ENCODE data around the gene PSENEN.
"Not testable (repeated sequence)": the region's sequence is repeated elsewhere in the genome, so short reads cannot be mapped to it uniquely, and the experiment has no call there.

The PSENEN gene

GRCh38 chr19:35718345-35719041 lies 27.0 kb upstream of the PSENEN start:
- DNase-seq (ENCODE audit: low read depth in 2 of 3, low spot score in 2 of 3) = peak in 1 of 3 experiments; percentile 47

DNA sequence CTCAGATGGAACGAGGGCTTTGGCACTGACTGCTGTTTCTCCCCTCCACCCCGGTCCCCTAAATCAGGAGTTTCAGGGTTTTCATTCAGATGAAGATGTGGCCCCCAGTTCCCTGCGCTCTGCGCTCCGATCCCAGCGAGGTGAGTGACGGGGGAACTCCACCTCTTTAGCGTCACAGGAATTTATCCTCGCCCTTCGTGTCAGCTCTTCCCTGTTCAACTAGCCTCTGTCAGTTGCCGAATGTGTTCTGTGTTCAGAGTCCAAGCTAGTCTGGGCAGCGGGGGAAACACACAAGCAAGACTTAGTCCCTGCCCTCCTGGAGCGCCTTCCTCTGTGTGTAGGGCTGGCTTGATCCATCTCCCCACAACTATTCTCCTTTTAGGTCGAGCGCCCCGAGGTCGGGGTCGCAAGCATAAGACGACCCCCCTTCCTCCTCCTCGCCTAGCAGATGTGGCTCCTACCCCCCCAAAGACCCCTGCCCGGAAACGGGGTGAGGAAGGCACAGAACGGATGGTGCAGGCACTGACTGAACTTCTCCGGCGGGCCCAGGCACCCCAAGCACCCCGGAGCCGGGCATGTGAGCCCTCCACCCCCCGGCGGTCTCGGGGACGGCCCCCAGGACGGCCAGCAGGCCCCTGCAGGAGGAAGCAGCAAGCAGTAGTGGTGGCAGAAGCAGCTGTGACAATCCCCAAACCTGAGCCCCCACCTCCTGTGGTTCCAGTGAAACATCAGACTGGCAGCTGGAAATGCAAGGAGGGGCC lies 25.9 kb upstream of the PSENEN start:
- no peak for DNase-seq (ENCODE audit: low read depth in 2 of 3, low spot score in 2 of 3)

- no peak for DNase-seq (ENCODE audit: low read depth in 2 of 3, low spot score in 2 of 3)
Observed at GRCh38 chr19:35720163-35720524, 25.3 kb upstream of the PSENEN start.

DNA sequence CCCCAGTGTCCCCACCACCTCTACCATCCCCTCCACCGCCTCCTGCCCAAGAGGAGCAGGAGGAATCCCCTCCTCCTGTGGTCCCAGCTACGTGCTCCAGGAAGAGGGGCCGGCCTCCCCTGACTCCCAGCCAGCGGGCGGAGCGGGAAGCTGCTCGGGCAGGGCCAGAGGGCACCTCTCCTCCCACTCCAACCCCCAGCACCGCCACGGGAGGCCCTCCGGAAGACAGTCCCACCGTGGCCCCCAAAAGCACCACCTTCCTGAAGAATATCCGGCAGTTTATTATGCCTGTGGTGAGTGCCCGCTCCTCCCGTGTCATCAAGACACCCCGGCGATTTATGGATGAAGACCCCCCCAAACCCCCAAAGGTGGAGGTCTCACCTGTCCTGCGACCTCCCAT lies 24.8 kb upstream of the PSENEN start:
- DNase-seq (ENCODE audit: low read depth in 2 of 3, low spot score in 2 of 3) = no peak

DNA sequence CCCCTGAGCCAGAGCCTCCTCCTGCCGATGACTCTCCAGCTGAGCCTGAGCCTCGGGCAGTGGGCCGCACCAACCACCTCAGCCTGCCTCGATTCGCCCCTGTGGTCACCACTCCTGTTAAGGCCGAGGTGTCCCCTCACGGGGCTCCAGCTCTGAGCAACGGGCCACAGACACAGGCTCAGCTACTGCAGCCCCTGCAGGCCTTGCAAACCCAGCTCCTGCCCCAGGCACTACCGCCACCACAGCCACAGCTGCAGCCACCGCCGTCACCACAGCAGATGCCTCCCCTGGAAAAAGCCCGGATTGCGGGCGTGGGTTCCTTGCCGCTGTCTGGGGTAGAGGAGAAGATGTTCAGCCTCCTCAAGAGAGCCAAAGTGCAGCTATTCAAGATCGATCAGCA lies 24.1 kb upstream of the PSENEN start:
- no peak for DNase-seq (ENCODE audit: low read depth in 2 of 3, low spot score in 2 of 3)

GRCh38 chr19:35722461-35722860 lies 23.0 kb upstream of the PSENEN start:
- DNase-seq (ENCODE audit: low read depth in 2 of 3, low spot score in 2 of 3) = no peak

DNA sequence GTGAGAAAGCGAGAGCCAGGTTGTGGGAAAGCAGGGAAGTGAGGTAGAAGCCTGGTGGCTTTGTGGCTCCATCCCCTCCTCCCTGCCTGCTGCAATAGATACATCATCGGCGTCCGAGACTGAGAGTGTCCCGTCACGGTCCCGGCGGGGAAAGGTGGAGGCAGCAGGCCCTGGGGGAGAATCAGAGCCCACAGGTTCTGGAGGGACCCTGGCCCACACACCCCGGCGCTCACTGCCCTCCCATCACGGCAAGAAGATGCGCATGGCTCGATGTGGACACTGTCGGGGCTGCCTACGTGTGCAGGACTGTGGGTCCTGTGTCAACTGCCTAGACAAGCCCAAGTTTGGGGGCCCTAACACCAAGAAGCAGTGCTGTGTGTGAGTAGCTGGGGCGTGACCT lies 22.6 kb upstream of the PSENEN start:
- DNase-seq (ENCODE audit: low read depth in 2 of 3, low spot score in 2 of 3) = no peak

DNA sequence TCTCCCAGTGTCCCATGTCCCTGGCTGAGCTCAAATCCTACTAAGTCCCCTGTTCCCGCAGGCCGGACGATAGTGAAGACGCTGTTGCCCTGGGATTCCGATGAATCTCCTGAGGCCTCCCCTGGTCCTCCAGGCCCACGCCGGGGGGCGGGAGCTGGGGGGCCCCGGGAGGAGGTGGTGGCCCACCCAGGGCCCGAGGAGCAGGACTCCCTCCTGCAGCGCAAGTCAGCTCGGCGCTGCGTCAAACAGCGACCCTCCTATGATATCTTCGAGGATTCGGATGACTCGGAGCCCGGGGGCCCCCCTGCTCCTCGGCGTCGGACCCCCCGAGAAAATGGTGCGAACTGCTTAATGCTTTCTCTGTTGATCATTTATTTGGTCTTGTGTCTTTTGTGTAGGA lies 21.8 kb upstream of the PSENEN start:
- no peak for DNase-seq (ENCODE audit: low read depth in 2 of 3, low spot score in 2 of 3)

GRCh38 chr19:35724132-35724531 lies 21.3 kb upstream of the PSENEN start:
- not testable (repeated sequence) for DNase-seq (ENCODE audit: low read depth in 2 of 3, low spot score in 2 of 3)

- no peak for DNase-seq (ENCODE audit: low read depth in 2 of 3, low spot score in 2 of 3)
Observed at GRCh38 chr19:35724560-35724959, 20.9 kb upstream of the PSENEN start.

GRCh38 chr19:35725216-35725861 lies 20.1 kb upstream of the PSENEN start:
- DNase-seq (ENCODE audit: low read depth in 2 of 3, low spot score in 2 of 3) = no peak

GRCh38 chr19:35727053-35727955 lies 18.1 kb upstream of the PSENEN start:
- no peak for DNase-seq (ENCODE audit: low read depth in 2 of 3, low spot score in 2 of 3)

GRCh38 chr19:35727956-35728706 lies 17.3 kb upstream of the PSENEN start:
- no peak for DNase-seq (ENCODE audit: low read depth in 2 of 3, low spot score in 2 of 3)

DNA sequence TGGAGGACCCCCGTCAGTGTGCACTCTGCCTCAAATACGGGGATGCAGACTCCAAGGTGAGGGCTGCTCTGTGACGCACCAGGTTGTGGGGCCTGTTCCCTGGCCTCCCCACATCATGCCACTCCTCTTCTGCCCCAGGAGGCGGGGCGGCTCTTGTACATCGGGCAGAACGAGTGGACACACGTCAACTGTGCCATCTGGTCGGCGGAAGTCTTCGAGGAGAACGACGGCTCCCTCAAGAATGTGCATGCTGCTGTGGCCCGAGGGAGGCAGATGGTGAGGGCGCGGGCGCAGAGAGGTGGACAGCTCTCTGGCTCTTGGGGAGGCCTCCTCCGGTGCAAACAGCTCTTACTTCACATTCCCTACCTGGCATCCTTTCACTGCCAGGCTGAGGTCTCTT lies 16.4 kb upstream of the PSENEN start:
- no peak for DNase-seq (ENCODE audit: low read depth in 2 of 3, low spot score in 2 of 3)

DNA sequence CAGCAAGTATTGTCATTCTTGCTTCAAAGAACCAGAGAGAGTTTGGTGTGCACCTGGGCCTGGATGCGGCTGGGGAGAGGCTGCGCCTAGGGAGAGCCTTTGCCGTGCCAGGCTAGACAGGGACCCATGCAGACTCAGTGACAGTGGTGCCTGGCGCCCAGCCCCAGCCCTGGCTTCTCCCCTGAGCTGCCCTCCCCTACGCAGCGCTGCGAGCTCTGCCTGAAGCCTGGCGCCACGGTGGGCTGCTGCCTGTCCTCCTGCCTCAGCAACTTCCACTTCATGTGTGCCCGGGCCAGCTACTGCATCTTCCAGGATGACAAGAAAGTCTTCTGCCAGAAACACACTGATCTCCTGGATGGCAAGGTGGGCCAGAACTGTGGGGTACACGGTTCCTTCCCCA lies 15.7 kb upstream of the PSENEN start:
- DNase-seq (ENCODE audit: low read depth in 2 of 3, low spot score in 2 of 3) = no peak

DNA sequence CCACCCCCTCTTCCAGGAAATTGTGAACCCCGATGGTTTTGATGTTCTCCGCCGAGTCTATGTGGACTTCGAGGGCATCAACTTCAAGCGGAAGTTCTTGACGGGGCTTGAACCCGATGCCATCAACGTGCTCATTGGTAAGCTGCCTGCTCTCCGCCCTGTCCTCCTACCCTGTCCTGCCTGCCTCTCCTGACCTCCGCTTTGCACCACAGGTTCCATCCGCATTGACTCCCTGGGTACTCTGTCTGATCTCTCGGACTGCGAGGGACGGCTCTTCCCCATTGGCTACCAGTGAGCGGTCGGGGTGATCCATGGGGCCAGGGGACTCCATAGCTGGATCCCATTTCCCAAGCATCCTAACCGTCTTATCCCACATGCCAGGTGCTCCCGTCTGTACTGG lies 15.1 kb upstream of the PSENEN start:
- no peak for DNase-seq (ENCODE audit: low read depth in 2 of 3, low spot score in 2 of 3)

DNA sequence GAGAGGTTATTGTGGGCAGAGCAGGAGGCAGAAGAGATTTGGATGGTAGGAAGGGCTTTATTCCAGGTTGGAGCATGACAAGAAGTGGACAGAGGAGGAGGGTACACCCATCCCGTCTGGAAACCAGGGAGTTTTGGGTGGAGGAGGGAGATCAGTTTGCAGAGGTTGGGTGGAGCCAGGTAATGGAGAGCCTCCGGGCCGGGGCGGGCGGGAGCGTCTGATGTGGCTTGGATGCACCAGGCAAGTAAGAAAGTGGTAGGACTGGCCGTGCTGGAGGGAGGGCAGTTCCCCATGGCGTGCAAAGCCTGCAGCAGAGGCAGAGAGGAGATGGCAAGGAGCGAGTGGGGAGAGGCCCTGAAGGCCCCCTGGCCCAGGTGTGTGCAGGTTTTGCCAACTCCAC lies 14.1 kb upstream of the PSENEN start:
- DNase-seq (ENCODE audit: low read depth in 2 of 3, low spot score in 2 of 3) = no peak

GRCh38 chr19:35731779-35732405 lies 13.6 kb upstream of the PSENEN start:
- no peak for DNase-seq (ENCODE audit: low read depth in 2 of 3, low spot score in 2 of 3)

DNA sequence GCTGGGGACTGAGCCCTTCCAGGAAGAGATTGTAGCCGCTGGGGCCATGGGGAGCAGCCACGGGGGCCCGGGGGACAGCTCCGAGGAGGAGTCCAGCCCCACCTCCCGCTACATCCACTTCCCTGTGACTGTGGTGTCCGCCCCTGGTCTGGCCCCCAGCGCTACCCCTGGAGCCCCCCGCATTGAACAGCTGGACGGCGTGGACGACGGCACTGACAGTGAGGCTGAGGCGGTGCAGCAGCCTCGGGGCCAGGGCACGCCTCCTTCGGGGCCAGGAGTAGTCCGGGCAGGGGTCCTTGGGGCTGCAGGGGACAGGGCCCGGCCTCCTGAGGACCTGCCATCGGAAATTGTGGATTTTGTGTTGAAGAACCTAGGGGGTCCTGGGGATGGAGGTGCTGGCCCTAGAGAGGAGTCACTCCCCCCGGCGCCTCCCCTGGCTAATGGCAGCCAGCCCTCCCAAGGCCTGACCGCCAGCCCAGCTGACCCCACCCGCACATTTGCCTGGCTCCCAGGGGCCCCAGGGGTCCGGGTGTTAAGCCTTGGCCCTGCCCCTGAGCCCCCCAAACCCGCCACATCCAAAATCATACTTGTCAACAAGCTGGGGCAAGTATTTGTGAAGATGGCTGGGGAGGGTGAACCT lies 12.8 kb upstream of the PSENEN start:
- DNase-seq (ENCODE audit: low read depth in 2 of 3, low spot score in 2 of 3) = no peak

Data from activated CD8-positive, alpha-beta memory T cell treated with anti-CD3 and anti-CD28 coated beads for 48 hours (primary cell).